ENCODE measurements around the gene APBB1. TPM values are rescaled to one million over a fixed set of nuclear protein-coding genes. Genes with fewer than 3 reads are reported as not detected.

The APBB1 gene
- total RNA-seq (2013; cell fraction: nucleolus; rRNA removed) = 0.56 and 1.8 TPM in 2 replicates
- 7.5 and 10.6 TPM in 2 replicates for total RNA-seq (2014; rRNA removed)
- 4.3 and 4.8 TPM in 2 replicates for total RNA-seq (2014; rRNA removed; fragmentation: Illumina TruSeq; extraction: Trizol)
- total RNA-seq (2021) = 8.7 and 11.0 TPM in 2 replicates
- 5.3 TPM for polyA plus RNA-seq (2011; ENCODE audit: low read depth)
- 0.30 and 0.67 TPM in 2 replicates for polyA plus RNA-seq (2011; rRNA removed)
- polyA plus RNA-seq (2011; cell fraction: cytosol; rRNA removed) = 0.69 and 1.0 TPM in 2 replicates
- polyA plus RNA-seq (2011; cell fraction: nucleus; rRNA removed) = 1.2 TPM in 2 replicates
- 5.7 and 8.1 TPM in 2 replicates for polyA plus RNA-seq (2012)
- polyA plus RNA-seq (2014; fragmentation: Illumina TruSeq; extraction: Trizol) = 2.3 and 5.6 TPM in 2 replicates
- polyA plus RNA-seq (2014; fragmentation: Nextera tagmentation; extraction: Ambion mirVana) = 1 to 10 TPM in 1 of 2 experiments, under 1 TPM in 1; 0.31 to 1.3 TPM
- polyA plus RNA-seq (2014; rRNA removed) = 7.5 and 9.1 TPM in 2 replicates
- polyA plus RNA-seq (2016; fragmentation: Nextera tagmentation; extraction: Ambion mirVana) = 1 to 10 TPM; 5.1 to 6.5 TPM
- polyA minus RNA-seq (2011; rRNA and poly(A)+ RNA removed) = 1.1 and 1.2 TPM in 2 replicates
- polyA minus RNA-seq (2011; cell fraction: cytosol; rRNA and poly(A)+ RNA removed) = not detected in 2 replicates
- polyA minus RNA-seq (2011; cell fraction: nucleus; rRNA and poly(A)+ RNA removed) = 0.48 and 1.1 TPM in 2 replicates
- percentile 34 among the genes with signal in this experiment for Bru-seq, nascent RNA
- percentile 30 among the genes with signal in this experiment for BruChase-seq, experiment 1, labeled RNA remaining after a 6-hour chase
- BruChase-seq, experiment 2, labeled RNA remaining after a 2-hour chase = percentile 26 among the genes with signal in this experiment
- long read RNA-seq, experiment 1 = 0 reads
- long read RNA-seq, experiment 2 = 0 reads

- peak within 1 kb of the TSS; percentile 72 for H2AFZ ChIP-seq (ENCODE audit: control insufficient read depth, low read depth, low read length)
- H3K4me3 ChIP-seq = peak within 1 kb of the TSS; percentile 85
- no TSS peak for BruUV-seq (replicated peaks)
- H3K9ac ChIP-seq (ENCODE audit: control insufficient read depth, insufficient read depth, low read length) = 0 out of 2 replicates have a peak within 1 kb of the TSS, but pooled peaks have one; percentile 52
- intact Hi-C loops (cut with micrococcal nuclease; ENCODE audit: unreplicated experiment) = no loop called here
- peaks cover 4 to 9% of the 10 kb centered on the region in 2 experiments; a peak in 3 of 4 replicates for H3K27me3 ChIP-seq (replicated peaks in 1 of 2; ENCODE audit: control insufficient read depth in 2 of 2, insufficient read depth in 2 of 2, low read length in 1 of 2)
- DNase-seq (ENCODE audit: low read depth, low spot score) (no peak), FAIRE-seq (no peak), ATAC-seq (peak; percentile 60)
- H3K79me2 ChIP-seq (ENCODE audit: control insufficient read depth, insufficient read depth, low read length) = no peaks in the 10 kb centered on the region
- no peaks in the 10 kb centered on the region for H3K36me3 ChIP-seq (ENCODE audit: control insufficient read depth in 2 of 2, insufficient read depth in 2 of 2, low read length in 1 of 2)
- peak within 1 kb of the TSS; percentile 78 for H3K4me2 ChIP-seq (ENCODE audit: control insufficient read depth, insufficient read depth)
- WGBS (ENCODE audit: insufficient coverage, insufficient replicate concordance, low lambda C conversion rate, missing lambda C conversion rate) = 2% methylated on average over 44 of the region's 75 CpGs
- RAD21 ChIA-PET (ENCODE audit: unreplicated experiment) = no interaction called here
- no peak within 1 kb of the TSS for H3K27ac ChIP-seq (ENCODE audit: control insufficient read depth, insufficient read depth)
- in situ Hi-C loops (cut with MboI) = no loop called here
- no peaks in the 10 kb centered on the region for H3K9me3 ChIP-seq (replicated peaks; ENCODE audit: control insufficient read depth, insufficient read depth, low read length)
- peaks cover 8% of the 10 kb centered on the region for H3K4me1 ChIP-seq (ENCODE audit: control insufficient read depth, insufficient read depth, low read length)
- TF ChIP-seq ATF7 (IDR thresholded peaks at IDR 0.05; ENCODE audit: low read depth) (no peak), BHLHE40 (IDR thresholded peaks at IDR 0.05; ENCODE audit: borderline replicate concordance in 1 of 2, low read depth in 2 of 2, low read length in 1 of 2) (peak in 1 of 2 experiments; percentile 20; a peak in 1 of 4 replicates), SP1 (IDR thresholded peaks at IDR 0.05; ENCODE audit: low read depth, low read length) (no peak), E4F1 (IDR thresholded peaks at IDR 0.05; ENCODE audit: borderline replicate concordance, partially characterized antibody) (no peak), YY1 (IDR thresholded peaks at IDR 0.05; ENCODE audit: low read depth, low read length) (peak; percentile 91), RUNX3 (IDR thresholded peaks at IDR 0.05; ENCODE audit: low read length) (peak; percentile 6; the same call in 1 of the 2 replicates), POLR2A (IDR thresholded peaks at IDR 0.05; ENCODE audit: low read depth, low read length) (peak; percentile 66), IKZF1 (conservative IDR thresholded peaks at IDR 0.05) (0 out of 2 replicates have a peak, but pooled peaks have one; percentile 39)
- POLR2A ChIA-PET = interaction anchor here (0.9 kb wide), 1 partner anchor 16 kb away, joined by 3 read pairs; no protein-coding TSS in a partner anchor
- CTCF ChIA-PET = interaction anchor here (0.7 to 2.4 kb wide), 2 partner anchors 40 kb away, joined by 3 to 10 read pairs; no protein-coding TSS in a partner anchor
- no peaks in the 10 kb centered on the region; the same call in 1 of the 2 replicates for H4K20me1 ChIP-seq (ENCODE audit: control insufficient read depth, insufficient read depth)
- SMC1A ChIA-PET (ENCODE audit: uncharacterized antibody, unreplicated experiment) = interaction anchor here (1.3 to 1.6 kb wide), 2 partner anchors 17 to 40 kb away, joined by 5 read pairs; no protein-coding TSS in a partner anchor
These were observed at the start of gene APBB1 for GRCh38 chr11:6419009-6419631. Gene APBB1, minus strand, starts transcription at chr11:6419094. Its CDS starts 7,747 bp downstream, at chr11:6411347.

Data from GM12878 (cell line).